K562 (cell line): ENCODE measurements around the gene SLC25A21. TPM values are rescaled to one million over a fixed set of nuclear protein-coding genes. Genes with fewer than 3 reads are reported as not detected.
A peak's percentile ranks its signal among the peaks of the same experiment; 100 is the strongest.

Experiments
- CBX3 ChIP-seq, 2 experiments: IDR thresholded peaks; 1 replicate in 1 of 2; 2 replicates in 1 of 2; pipeline ENCODE4 v1.6.1; 2012; ENCODE audit warnings: inconsistent platforms in 2 of 2, low read length in 2 of 2, borderline replicate concordance in 1 of 2, control low read depth in 1 of 2
- EP300 ChIP-seq: IDR thresholded peaks from 2 replicates; pipeline ENCODE4 v1.6.1; 2012; ENCODE audit warnings: low read length, improper control_type of control experiment
- GTF2A2 ChIP-seq: IDR thresholded peaks from 2 replicates; pipeline ENCODE4 v1.6.1; 2016; ENCODE audit warnings: mild to moderate bottlenecking, missing genetic modification characterization, missing compliant biosample characterization
- MTA2 ChIP-seq: fragments of 450-650 bp; IDR thresholded peaks from 2 replicates; pipeline ENCODE4 v1.6.1; 2016; ENCODE audit warnings: low read depth
- NBN ChIP-seq: fragments of 450-650 bp; IDR thresholded peaks from 2 replicates; pipeline ENCODE4 v1.6.1; 2016; ENCODE audit warnings: low read depth, mild to moderate bottlenecking
- PRPF4 ChIP-seq: fragments of 200-400 bp; formaldehyde crosslinking; IDR thresholded peaks from one replicate; pipeline ENCODE4 v1.6.1; 2017; ENCODE audit warnings: low read length, low read depth, mild to moderate bottlenecking; ENCODE audit not compliant: insufficient read depth, poor library complexity, severe bottlenecking
- RFX1 ChIP-seq: fragments of 450-650 bp; IDR thresholded peaks from 2 replicates; pipeline ENCODE4 v1.6.1; 2016; ENCODE audit warnings: mild to moderate bottlenecking, moderate library complexity
- SMARCE1 ChIP-seq: fragments of 450-650 bp; IDR thresholded peaks from 2 replicates; pipeline ENCODE4 v1.7.1; 2016; ENCODE audit warnings: mild to moderate bottlenecking
- TCF3 ChIP-seq: sonication (generic); formaldehyde crosslinking; IDR thresholded peaks from 2 replicates; pipeline ENCODE4 v1.4.0; 2020; ENCODE audit warnings: mild to moderate bottlenecking, missing genetic modification reagents
- TEAD4 ChIP-seq, 2 experiments: sonication (generic) in 1 of 2; formaldehyde crosslinking in 1 of 2; IDR thresholded peaks; 2 replicates each; pipeline versions ENCODE4 v1.6.1 to v1.8.0; 2012 to 2022; ENCODE audit warnings: borderline replicate concordance in 1 of 2, inconsistent platforms in 1 of 2, low read length in 1 of 2, mild to moderate bottlenecking in 1 of 2, missing genetic modification reagents in 1 of 2
- ZBTB11 ChIP-seq, 3 experiments: fragments of 200-800 bp in 1 of 3; fragments of 250-450 bp in 1 of 3; fragments of 450-650 bp in 1 of 3; sonication (Bioruptor Pico) in 1 of 3; sonication (Bioruptor generic) in 1 of 3; formaldehyde crosslinking in 1 of 3; IDR thresholded peaks; 2 replicates each; pipeline versions ENCODE4 v1.6.1 to v1.8.0; 2016 to 2022; ENCODE audit warnings: mild to moderate bottlenecking in 2 of 3, missing genetic modification characterization in 2 of 3, missing compliant biosample characterization in 1 of 3, moderate library complexity in 1 of 3
- ZEB2 ChIP-seq: fragments of 450-650 bp; IDR thresholded peaks from 2 replicates; pipeline ENCODE4 v1.6.1; 2016
- ZNF239 ChIP-seq: fragments of 250-450 bp; sonication (Bioruptor Pico); IDR thresholded peaks from 2 replicates; pipeline ENCODE4 v1.4.0; 2020; ENCODE audit warnings: mild to moderate bottlenecking
- polyA plus RNA-seq, 8 experiments: library from polyadenylated mRNA; depleted of rRNA in 4 of 8; stranded (reverse) in 5 of 8; unstranded in 3 of 8; fragments of >200 nt; fragmentation: Nextera tagmentation in 2 of 8; fragmentation: Illumina TruSeq in 1 of 8; extraction: Ambion mirVana in 2 of 8; extraction: Trizol in 1 of 8; gene quantifications; 2 replicates each; pipeline versions ENCODE4 v1.2.1 to v1.2.3, GENCODE V29; 2011 to 2014; ENCODE audit warnings: inconsistent platforms in 1 of 8, missing spikeins in 1 of 8
- total RNA-seq, 7 experiments: library from RNA; depleted of rRNA in 6 of 7; stranded (reverse); fragments of >200 nt in 6 of 7; fragmentation: Illumina TruSeq in 2 of 7; extraction: Trizol in 2 of 7; gene quantifications; 2 replicates each; pipeline versions ENCODE4 v1.2.1 to v1.2.3, GENCODE V29; 2011 to 2021; ENCODE audit warnings: low replicate concordance in 1 of 7

The SLC25A21 gene
- total and polyA plus RNA-seq, 9 of the 15 experiments (the other 6 are each of a cell fraction or from before 2014, with no cell fraction given), result 15.2 to 46.7 (median 28.7) TPM

GRCh38 chr14:37087520-37087919 is 84.9 kb downstream of the SLC25A21 start (continued):
- TF ChIP-seq TEAD4 (IDR thresholded peaks at IDR 0.05; ENCODE audit: low read length) (peak; percentile 47), TEAD4 (CRISPR knock-in tag; IDR thresholded peaks at IDR 0.05; ENCODE audit: borderline replicate concordance) (no peak), ZNF239 (CRISPR knock-in tag) (no peak), MTA2 (peak; percentile 34; the same call in 1 of the 2 replicates), NBN (no peak), GTF2A2 (tag) (no peak), TCF3 (CRISPR knock-in tag) (peak; percentile 47; the same call in 1 of the 2 replicates), PRPF4 (no peak), RFX1 (no peak), ZEB2 (no peak), CBX3 (IDR thresholded peaks at IDR 0.05; ENCODE audit: borderline replicate concordance in 1 of 2, low read length in 2 of 2) (no peak), EP300 (peak; percentile 46; the same call in 1 of the 2 replicates), SMARCE1 (peak; percentile 69; the same call in 1 of the 2 replicates), ZBTB11 (CRISPR knock-in tag; IDR thresholded peaks at IDR 0.05) (no peak)
